GM19239 (cell line): ENCODE data around the gene UQCC2.

ENCODE experiments used
- DNase-seq: peaks from one replicate; pipeline ENCODE4 v3.0.0; 2011; ENCODE audit warnings: low spot score; ENCODE audit not compliant: insufficient read length
- FAIRE-seq: peaks from 2 replicates; lab custom pipeline; 2011; peaks lifted over from hg19 to GRCh38; lab: Jason Lieb, UNC

Gene UQCC2

DNA sequence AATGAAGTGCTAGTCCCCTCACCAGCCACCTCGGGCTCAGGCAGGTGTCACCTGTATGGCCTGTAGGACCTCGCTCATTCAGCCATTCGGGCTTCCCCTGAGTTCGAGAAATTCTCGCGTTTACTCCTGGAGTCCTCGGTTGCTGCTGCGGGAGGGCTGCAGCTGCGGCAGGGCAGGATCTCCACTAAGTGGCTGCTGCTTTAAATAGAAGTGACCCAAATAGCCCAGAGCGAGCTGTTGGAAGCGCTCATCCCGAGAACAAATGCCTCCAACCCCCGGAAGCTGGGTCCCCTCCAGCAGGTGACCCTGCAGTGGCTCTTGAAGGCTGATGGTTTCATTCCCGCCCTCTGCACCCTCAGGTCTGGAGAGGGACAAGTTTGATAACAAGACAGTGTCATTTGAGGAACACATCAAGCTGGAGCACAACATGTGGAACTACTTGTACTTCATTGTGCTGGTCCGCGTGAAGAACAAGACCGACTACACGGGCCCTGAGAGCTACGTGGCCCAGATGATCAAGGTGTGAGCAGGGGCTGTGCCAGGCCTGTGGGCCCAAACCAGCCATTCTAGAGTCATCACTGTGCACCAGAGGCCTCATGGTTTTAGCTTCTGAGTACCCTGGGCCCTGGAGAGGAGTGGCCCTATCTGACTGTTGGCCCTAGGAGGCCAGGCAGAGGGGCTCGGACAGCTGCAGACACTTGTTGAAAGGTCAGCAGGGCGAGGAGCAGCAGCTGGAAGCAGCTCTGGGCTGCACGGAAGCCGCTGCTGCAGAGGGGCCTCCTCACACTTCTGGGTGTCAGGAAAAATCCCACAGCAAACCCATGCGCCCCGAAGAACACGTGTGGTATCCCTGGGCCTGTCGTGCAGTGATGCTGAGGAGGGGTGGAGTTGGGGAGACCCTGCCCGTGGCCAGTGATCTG is 18.1 kb downstream of the UQCC2 start:
- DNase-seq (no peak), FAIRE-seq (no peak)

DNA sequence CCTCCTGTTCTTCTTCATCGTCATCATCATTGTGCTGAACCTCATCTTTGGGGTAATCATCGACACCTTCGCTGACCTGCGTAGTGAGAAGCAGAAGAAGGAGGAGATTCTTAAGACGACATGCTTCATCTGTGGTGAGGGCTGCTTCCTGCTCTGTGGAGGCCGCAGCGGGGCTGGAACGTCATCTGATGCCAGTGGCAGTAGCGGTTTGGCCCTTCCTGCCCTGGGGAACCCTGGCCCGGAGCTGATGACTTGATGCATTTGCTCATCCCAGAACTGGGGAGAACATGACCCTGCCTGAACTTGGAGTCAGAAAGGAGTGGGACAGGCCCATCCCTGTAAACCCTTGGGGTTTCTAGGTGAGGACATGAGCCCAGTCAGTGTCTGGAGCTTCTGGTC is 18.7 kb downstream of the UQCC2 start:
- FAIRE-seq (peak; percentile 79), DNase-seq (peak; percentile 58)

GRCh38 chr6:33692078-33692759 is 19.3 kb downstream of the UQCC2 start:
- DNase-seq: no peak
- FAIRE-seq: no peak

- DNase-seq (no peak), FAIRE-seq (no peak)
These were observed 19.9 kb downstream of the UQCC2 start for GRCh38 chr6:33691456-33692077.

DNA sequence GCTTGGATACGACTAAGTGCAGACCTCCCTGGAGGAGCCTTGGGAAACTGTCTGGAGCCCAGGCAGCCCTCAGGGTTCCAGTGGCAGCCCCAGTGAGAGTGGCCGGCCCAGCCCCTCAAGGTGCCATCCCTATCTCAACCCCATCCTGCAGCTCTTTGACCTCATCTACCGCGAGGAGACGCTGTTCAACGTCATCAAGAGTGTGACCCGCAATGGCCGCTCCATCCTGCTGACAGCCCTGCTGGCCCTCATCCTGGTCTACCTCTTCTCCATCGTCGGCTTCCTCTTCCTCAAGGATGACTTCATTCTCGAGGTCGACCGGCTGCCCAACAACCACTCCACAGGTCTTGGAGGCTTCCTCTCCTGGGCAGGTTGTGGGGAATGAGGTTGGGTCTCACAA is 20.7 kb downstream of the UQCC2 start:
- DNase-seq (no peak), FAIRE-seq (no peak)

GRCh38 chr6:33689879-33690278 is 21.6 kb downstream of the UQCC2 start:
- no peak for FAIRE-seq

GRCh38 chr6:33689148-33689494 is 22.4 kb downstream of the UQCC2 start:
- DNase-seq: no peak
- no peak for FAIRE-seq

More at GRCh38 chr6:33689879-33690278, 21.6 kb downstream of the UQCC2 start:
- no peak for DNase-seq

- DNase-seq: no peak
- FAIRE-seq: no peak
These were observed 22.9 kb downstream of the UQCC2 start for GRCh38 chr6:33688451-33689147.

DNA sequence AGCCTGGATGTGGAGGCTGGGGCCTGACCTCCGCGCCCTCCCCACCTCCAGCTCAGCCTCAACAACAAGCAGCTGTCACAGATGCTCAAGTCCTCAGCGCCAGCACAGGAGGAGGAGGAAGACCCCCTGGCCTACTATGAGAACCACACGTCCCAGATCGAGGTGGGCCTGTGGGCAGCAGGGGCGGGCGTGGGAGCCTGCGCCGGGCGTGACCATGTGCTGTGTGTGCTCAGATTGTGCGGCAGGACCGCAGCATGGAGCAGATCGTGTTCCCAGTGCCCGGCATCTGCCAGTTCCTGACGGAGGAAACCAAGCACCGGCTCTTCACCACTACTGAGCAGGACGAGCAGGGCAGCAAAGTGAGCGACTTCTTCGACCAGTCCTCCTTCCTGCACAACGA is 23.5 kb downstream of the UQCC2 start:
- FAIRE-seq (no peak), DNase-seq (no peak)

GRCh38 chr6:33686981-33687975 is 24.2 kb downstream of the UQCC2 start:
- no peak for FAIRE-seq
- no peak for DNase-seq

- no peak for DNase-seq
- FAIRE-seq: no peak
These were observed 25.1 kb downstream of the UQCC2 start for GRCh38 chr6:33686225-33686924.

- FAIRE-seq (no peak), DNase-seq (no peak)
These were observed 25.9 kb downstream of the UQCC2 start for GRCh38 chr6:33685411-33686224.

- FAIRE-seq: no peak
- no peak for DNase-seq
These were observed 26.5 kb downstream of the UQCC2 start for GRCh38 chr6:33684983-33685382.

DNA sequence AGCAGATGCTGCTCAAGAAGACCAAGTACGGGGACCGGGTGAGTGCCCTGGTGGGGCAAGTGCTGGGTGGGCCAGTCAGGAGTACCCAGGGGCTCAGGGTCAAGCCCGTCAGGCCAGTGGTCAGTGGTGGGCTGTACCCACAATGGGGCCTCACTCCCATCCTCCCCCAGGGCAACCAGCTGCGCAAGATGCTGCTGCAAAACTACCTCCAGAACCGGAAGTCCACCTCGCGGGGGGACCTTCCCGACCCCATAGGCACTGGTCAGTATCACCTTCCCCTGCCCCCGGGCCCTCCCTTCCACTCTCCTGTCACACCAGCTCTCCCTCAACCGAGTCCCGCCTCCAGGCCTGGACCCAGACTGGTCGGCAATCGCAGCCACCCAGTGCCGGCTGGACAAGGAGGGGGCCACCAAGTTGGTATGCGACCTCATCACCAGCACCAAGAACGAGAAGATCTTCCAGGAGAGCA is 27.0 kb downstream of the UQCC2 start:
- FAIRE-seq: no peak
- DNase-seq: no peak

- no peak for DNase-seq
- FAIRE-seq: no peak
These were observed 27.7 kb downstream of the UQCC2 start for GRCh38 chr6:33683576-33684427.

DNA sequence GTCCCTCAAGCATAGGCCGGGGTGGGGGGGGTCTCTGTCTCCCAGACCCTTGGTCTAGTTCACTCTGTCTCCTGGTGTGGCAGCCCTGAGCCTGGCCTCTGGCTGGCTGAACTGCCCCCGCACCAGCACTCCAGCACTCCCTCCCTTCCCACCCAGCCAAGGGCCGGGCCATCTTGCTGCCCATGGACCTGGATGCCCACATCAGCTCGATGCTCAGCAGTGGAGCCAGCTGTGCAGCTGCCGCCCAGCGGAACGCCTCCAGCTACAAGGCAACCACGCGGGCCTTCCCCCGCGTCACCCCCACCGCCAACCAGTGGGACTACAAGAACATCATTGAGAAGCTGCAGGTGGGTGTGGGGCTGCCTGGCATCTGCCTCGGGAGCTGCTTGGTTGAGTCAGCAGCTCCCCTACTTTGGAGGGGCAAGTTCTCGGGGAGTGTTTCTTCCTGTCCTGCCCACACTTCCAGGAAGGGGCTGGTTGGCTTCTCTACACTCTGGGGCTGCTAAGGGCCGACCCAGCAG is 28.4 kb downstream of the UQCC2 start:
- DNase-seq (no peak), FAIRE-seq (no peak)

- no peak for DNase-seq
- FAIRE-seq: no peak
These were observed 29.2 kb downstream of the UQCC2 start for GRCh38 chr6:33682341-33682740.
